Breast epithelium (tissue), 4 donors: Measurements from ENCODE around the gene PLPP7. TPM values are rescaled to one million over a fixed set of nuclear protein-coding genes. Genes with fewer than 3 reads are reported as not detected.
"Not testable (repeated sequence)": the region's sequence is repeated elsewhere in the genome, so short reads cannot be mapped to it uniquely, and the experiment has no call there.

ENCODE experiments used
- DNase-seq, 2 donors: peaks; one replicate each; pipeline ENCODE4 v3.0.0-alpha.2; 2019; ENCODE audit warnings: low spot score in 2 of 2
- H3K27ac ChIP-seq, 2 donors: fragments of 200-600 bp; sonication (generic) in 1 of 2; one replicate each; pipeline ENCODE4 v1.5.1; 2016 to 2019; ENCODE audit warnings: mild to moderate bottlenecking in 1 of 2
- H3K27me3 ChIP-seq, 2 donors: fragments of 200-600 bp; sonication (generic) in 1 of 2; one replicate each; pipeline versions ENCODE4 v1.5.1 to v1.6.0; 2017 to 2019; ENCODE audit warnings: control low read depth in 1 of 2, mild to moderate bottlenecking in 1 of 2
- H3K36me3 ChIP-seq: fragments of 200-600 bp; one replicate; pipeline ENCODE4 v1.5.1; 2019
- H3K4me1 ChIP-seq, 2 donors: fragments of 200-600 bp; sonication (generic); one replicate each; pipeline ENCODE4 v1.5.1; 2016 to 2019; ENCODE audit warnings: control low read depth in 1 of 2
- H3K4me3 ChIP-seq, 3 donors: fragments of 200-600 bp; sonication (generic); 1 replicate in 2 of 3; 2 replicates in 1 of 3; pipeline ENCODE4 v1.5.1; 2016 to 2019; ENCODE audit warnings: mild to moderate bottlenecking in 3 of 3, moderate library complexity in 2 of 3
- H3K9me3 ChIP-seq, 2 donors: fragments of 200-600 bp; sonication (generic) in 1 of 2; one replicate each; pipeline ENCODE4 v1.5.1; 2016 to 2019; ENCODE audit warnings: control low read depth in 1 of 2
- POLR2A ChIP-seq: fragments of 450-650 bp; IDR thresholded peaks from one replicate; pipeline ENCODE4 v1.6.1; 2016; ENCODE audit warnings: antibody characterized with exemption, mild to moderate bottlenecking, moderate library complexity
- POLR2AphosphoS5 ChIP-seq, 3 donors: sonication (generic); formaldehyde crosslinking; IDR thresholded peaks; one replicate each; pipeline ENCODE4 v1.6.1; 2017; ENCODE audit warnings: antibody characterized with exemption in 3 of 3
- intact Hi-C: fragments of 100-400 bp; cut with DNase I; formaldehyde crosslinking; loops from one replicate; pipeline ENCODE4 v1.15.1; 2023; ENCODE audit warnings: low total_unique reads
- total RNA-seq, 3 donors: library from RNA; depleted of rRNA; stranded (reverse); fragments of >200 nt; gene quantifications; one replicate each; pipeline ENCODE4 v1.1.0, GENCODE V29; 2016
- TF ChIP-seq, protein P1 (sequence below), 3 donors: fragments of 450-650 bp; IDR thresholded peaks; one replicate each; pipeline ENCODE4 v1.5.1; 2016 to 2017; ENCODE audit warnings: antibody characterized with exemption in 3 of 3, mild to moderate bottlenecking in 3 of 3, moderate library complexity in 3 of 3

PLPP7 gene
- total RNA-seq, 3 donors from 2014 or later = 5.0 to 14.1 (median 9.3) TPM

DNA sequence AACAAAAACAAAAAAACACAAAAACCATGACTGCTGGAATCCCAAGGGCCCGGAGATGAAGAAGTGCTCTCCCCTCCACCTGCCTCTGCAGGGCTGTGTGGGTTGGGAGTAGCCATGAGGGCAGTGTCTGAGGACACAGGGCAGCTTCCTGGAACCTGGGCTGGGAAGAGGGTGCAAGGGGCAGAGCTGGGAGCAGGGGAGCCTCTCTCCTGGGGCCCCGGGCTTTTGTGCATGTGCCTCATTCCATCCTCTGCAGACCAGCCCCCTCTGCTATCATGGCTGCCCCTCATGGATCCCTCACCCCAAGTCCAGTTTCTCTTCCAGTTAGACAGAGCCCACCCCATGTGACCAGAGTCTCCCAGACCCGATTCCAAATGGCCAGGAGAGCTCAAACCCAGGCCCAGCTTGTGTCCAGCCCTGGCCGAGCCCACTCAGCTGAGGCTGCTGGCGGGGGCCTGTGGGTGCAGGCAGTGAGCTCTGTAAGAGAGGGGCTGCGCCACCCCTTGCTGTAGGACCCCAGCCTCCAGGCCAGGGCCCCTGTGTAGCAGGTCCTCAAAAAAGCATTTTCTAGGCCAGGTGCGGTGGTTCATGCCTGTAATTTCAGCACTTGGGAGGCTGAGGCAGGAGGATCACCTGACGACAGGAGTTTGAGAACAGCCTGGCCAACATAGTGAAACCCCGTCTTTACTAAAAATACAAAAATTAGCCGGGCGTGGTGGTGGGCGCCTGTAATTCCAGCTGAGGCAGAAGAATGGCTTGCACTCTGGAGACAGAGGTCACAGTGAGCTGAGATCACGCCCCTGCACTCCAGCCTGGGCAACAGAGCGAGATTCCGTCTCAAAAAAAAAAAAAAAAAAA is 44.5 kb downstream of the PLPP7 start:
- H3K27ac ChIP-seq = no peak overlapping the region
- no peak for DNase-seq
- H3K4me1 ChIP-seq = no peaks in the 10 kb centered on the region
- H3K4me3 ChIP-seq = no peak overlapping the region
- TF ChIP-seq POLR2A = no peak
- no peak for TF ChIP-seq POLR2AphosphoS5 (IDR thresholded peaks at IDR 0.05)
- TF ChIP-seq, protein P1, sequence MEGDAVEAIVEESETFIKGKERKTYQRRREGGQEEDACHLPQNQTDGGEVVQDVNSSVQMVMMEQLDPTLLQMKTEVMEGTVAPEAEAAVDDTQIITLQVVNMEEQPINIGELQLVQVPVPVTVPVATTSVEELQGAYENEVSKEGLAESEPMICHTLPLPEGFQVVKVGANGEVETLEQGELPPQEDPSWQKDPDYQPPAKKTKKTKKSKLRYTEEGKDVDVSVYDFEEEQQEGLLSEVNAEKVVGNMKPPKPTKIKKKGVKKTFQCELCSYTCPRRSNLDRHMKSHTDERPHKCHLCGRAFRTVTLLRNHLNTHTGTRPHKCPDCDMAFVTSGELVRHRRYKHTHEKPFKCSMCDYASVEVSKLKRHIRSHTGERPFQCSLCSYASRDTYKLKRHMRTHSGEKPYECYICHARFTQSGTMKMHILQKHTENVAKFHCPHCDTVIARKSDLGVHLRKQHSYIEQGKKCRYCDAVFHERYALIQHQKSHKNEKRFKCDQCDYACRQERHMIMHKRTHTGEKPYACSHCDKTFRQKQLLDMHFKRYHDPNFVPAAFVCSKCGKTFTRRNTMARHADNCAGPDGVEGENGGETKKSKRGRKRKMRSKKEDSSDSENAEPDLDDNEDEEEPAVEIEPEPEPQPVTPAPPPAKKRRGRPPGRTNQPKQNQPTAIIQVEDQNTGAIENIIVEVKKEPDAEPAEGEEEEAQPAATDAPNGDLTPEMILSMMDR (IDR thresholded peaks at IDR 0.05) = no peak
- H3K9me3 ChIP-seq = no peaks in the 10 kb centered on the region
- H3K27me3 ChIP-seq = no peaks in the 10 kb centered on the region
- intact Hi-C loops = loop anchor here (10.0 kb wide), 1 partner anchor 149 kb away; no protein-coding TSS in a partner anchor
- no peaks in the 10 kb centered on the region for H3K36me3 ChIP-seq

DNA sequence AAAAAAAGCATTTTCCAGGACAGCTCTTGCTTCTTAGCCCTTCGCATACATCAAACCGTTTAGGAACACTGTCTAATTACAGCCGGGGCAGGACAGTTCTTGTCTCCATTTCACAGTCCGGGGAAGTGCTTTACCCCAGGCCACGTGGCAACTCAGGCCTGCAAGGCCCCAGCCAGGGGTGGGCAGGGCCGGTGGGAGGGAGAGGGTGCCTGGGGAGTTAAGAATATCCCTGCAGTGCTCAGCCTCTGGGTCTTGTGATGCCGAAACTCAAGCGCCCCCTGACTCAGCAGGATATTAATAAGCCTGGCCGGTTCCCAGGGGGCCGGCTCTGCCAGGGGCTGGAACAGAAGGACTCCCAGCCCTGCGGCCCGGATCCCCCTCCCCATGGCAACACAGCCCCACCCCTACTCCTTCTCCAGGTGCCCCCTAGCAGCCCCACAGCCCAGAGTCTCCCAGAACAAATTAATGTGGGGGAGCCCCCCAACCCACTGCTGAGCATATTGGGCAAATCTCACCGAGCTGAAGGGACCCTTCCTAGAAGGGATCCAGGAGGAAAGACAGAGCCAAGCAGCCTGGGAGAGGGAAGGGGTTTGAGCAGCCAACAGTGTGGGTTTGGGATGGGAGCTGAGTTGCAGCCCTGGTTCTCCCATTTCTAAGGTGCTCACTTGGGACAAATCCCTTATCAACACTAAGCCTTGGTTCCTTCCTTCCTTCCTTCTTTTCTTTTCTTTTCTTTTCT is 45.3 kb downstream of the PLPP7 start:
- Histone ChIP-seq H3K9me3 (no peaks in the 10 kb centered on the region), H3K36me3 (no peaks in the 10 kb centered on the region), H3K27ac (no peak overlapping the region), H3K27me3 (no peaks in the 10 kb centered on the region), H3K4me3 (no peak overlapping the region), H3K4me1 (no peaks in the 10 kb centered on the region)
- intact Hi-C loops = loop anchor here (10.0 kb wide), 1 partner anchor 150 kb away; no protein-coding TSS in a partner anchor
- DNase-seq = no peak
- TF ChIP-seq, protein P1 (IDR thresholded peaks at IDR 0.05) = no peak
- TF ChIP-seq POLR2AphosphoS5 (IDR thresholded peaks at IDR 0.05) = no peak
- TF ChIP-seq POLR2A = no peak

DNA sequence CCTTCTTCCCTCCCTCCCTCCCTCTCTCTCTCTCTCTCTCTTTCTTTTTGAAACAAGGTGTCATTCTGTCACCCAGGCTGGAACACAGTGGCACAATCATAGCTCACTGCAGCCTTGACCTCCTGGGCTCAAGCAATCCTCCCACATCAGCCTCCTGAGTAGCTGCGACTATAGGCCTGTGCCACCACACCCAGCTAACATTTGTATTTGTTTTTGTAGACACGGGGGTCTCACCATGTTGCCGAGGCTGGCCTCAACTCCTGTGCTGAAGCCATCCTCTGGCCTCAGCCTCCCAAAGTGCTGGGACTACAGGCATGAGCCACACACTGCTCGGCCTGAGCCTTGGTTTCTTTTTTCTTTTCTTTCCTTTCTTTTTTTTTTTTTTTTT is 45.8 kb downstream of the PLPP7 start:
- Histone ChIP-seq H3K4me3 (no peak overlapping the region), H3K27me3 (no peaks in the 10 kb centered on the region), H3K27ac (no peak overlapping the region), H3K9me3 (no peaks in the 10 kb centered on the region), H3K36me3 (no peaks in the 10 kb centered on the region), H3K4me1 (no peaks in the 10 kb centered on the region)
- TF ChIP-seq, protein P1 (IDR thresholded peaks at IDR 0.05) = no peak
- TF ChIP-seq POLR2A (no peak), POLR2AphosphoS5 (IDR thresholded peaks at IDR 0.05) (no peak)
- intact Hi-C loops = loop anchor here (10.0 kb wide), 1 partner anchor 151 kb away; no protein-coding TSS in a partner anchor
- DNase-seq = no peak

DNA sequence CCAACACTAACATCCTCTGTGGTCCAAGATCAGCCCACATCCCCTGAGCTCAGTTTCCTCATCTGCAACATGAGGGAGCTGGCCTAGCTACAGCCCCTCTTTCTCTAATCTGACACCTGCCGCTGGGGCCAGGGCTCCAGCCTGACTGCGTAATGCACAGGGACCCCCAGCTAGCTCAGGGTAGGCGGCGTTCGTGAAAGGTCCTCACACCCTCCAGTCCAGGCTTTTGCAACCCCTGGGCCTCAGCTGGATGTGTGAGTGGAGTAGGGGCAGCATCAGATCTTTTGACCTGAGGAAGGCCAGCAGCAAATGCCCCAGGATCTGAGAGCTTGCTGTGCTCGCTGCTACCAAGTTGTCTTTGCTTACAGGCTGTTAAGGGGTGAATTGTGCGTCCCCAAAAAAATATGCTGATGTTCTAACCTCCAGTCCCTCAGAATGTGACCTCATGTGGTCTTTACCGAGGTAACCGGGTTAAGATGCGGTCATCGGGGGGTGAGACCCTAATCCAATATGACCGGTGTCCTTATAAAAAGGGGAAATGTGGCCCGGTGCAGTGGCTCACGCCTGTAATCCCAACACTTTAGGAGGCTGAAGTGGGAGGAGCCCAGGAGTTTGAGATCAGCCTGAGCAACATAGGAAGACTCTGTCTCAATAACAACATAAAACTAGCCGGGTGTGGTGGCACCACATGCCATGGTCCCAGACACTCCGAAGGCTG is 47.8 kb downstream of the PLPP7 start:
- H3K27ac ChIP-seq = no peak overlapping the region
- no peak for DNase-seq
- TF ChIP-seq POLR2A (no peak), POLR2AphosphoS5 (IDR thresholded peaks at IDR 0.05) (no peak)
- TF ChIP-seq, protein P1 (IDR thresholded peaks at IDR 0.05) = no peak
- no peaks in the 10 kb centered on the region for H3K4me1 ChIP-seq
- no peaks in the 10 kb centered on the region for H3K27me3 ChIP-seq
- no peak overlapping the region for H3K4me3 ChIP-seq
- intact Hi-C loops = loop anchor here (10.0 kb wide), 1 partner anchor 152 kb away; no protein-coding TSS in a partner anchor
- H3K9me3 ChIP-seq = no peaks in the 10 kb centered on the region
- H3K36me3 ChIP-seq = no peaks in the 10 kb centered on the region

DNA sequence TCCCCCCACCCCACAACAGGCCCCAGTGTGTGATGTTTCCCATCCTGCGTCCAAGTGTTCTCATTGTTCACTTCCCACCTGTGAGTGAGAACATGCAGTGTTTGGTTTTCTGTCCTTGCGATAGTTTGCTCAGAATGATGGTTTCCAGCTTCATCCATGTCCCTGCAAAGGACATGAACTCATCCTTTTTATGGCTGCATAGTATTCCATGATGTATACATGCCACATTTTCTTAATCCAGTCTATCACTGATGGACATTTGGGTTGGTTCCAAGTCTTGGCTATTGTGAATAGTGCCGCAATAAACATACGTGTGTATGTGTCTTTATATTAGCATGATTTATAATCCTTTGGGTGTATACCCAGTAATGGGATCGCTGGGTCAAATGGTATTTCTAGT is 49.7 kb downstream of the PLPP7 start:
- H3K9me3 ChIP-seq, H3K4me3 ChIP-seq, H3K4me1 ChIP-seq, H3K27me3 ChIP-seq, DNase-seq, H3K27ac ChIP-seq, H3K36me3 ChIP-seq: not testable (repeated sequence)
- intact Hi-C loops = loop anchor here (10.0 kb wide), 1 partner anchor 154 kb away; no protein-coding TSS in a partner anchor

DNA sequence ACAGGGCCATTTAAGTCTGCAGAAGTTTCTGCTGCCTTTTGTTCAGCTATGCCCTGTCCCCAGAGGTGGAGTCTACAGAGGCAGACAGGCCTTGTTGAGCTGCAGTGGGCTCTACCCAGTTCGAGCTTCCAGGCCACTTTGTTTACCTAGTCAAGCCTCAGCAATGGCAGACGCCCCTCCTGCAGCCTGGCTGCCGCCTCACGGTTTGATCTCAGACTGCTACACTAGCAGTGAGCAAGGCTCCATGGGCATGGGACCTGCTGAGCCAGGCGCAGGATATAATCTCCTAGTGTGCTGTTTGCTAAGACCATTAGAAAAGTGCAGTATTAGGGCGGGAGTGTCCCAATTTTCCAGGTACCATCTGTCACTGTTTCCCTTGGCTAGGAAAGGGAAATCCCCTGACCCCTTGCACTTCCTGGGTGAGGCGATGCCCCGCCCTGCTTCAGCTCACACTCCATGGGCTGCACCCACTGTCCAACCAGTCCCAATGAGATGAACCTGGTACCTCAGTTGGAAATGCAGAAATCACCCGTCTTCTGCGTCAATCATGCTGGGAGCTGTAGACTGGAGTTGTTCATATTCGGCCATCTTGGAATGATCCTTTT is 55.5 kb downstream of the PLPP7 start:
- intact Hi-C loops = not testable (repeated sequence)

More for the DNA sequence above, 55.5 kb downstream of the PLPP7 start:
- H3K27ac ChIP-seq, H3K27me3 ChIP-seq, H3K4me1 ChIP-seq, DNase-seq, H3K36me3 ChIP-seq, H3K4me3 ChIP-seq, H3K9me3 ChIP-seq: not testable (repeated sequence)
